Smooth muscle cell (in vitro differentiated cells): Measurements from ENCODE around the gene ZNF70. TPM values are rescaled to one million over a fixed set of nuclear protein-coding genes. Genes with fewer than 3 reads are reported as not detected.

Source experiments
- DNase-seq: peaks from one replicate; lab custom pipeline; 2025; ENCODE audit not compliant: unreplicated experiment; lab: John Stamatoyannopoulos, UW
- H2AFZ ChIP-seq: fragments of 200-600 bp; sonication (generic); 2 replicates; pipeline ENCODE4 v1.6.0; 2016; ENCODE audit warnings: antibody characterized with exemption, low read depth, mild to moderate bottlenecking
- H3F3A ChIP-seq: fragments of 200-600 bp; sonication (generic); 2 replicates; pipeline ENCODE4 v1.6.0; 2017; ENCODE audit warnings: antibody characterized with exemption, low read depth
- H3K27ac ChIP-seq: fragments of 200-600 bp; sonication (generic); 2 replicates; pipeline ENCODE4 v1.5.1; 2016; ENCODE audit warnings: low read depth, mild to moderate bottlenecking
- H3K27me3 ChIP-seq: fragments of 200-600 bp; sonication (generic); 2 replicates; pipeline ENCODE4 v1.6.1; 2016; ENCODE audit warnings: low read depth, mild to moderate bottlenecking
- H3K36me3 ChIP-seq: fragments of 200-600 bp; sonication (generic); 2 replicates; pipeline ENCODE4 v1.5.1; 2016; ENCODE audit warnings: low read depth
- H3K4me1 ChIP-seq: fragments of 200-600 bp; sonication (generic); 2 replicates; pipeline ENCODE4 v1.5.1; 2016; ENCODE audit warnings: low read depth
- H3K4me2 ChIP-seq: fragments of 200-600 bp; sonication (generic); 2 replicates; pipeline ENCODE4 v1.6.0; 2016; ENCODE audit warnings: mild to moderate bottlenecking
- H3K4me3 ChIP-seq: fragments of 200-600 bp; sonication (generic); 2 replicates; pipeline ENCODE4 v1.5.1; 2016; ENCODE audit warnings: mild to moderate bottlenecking
- H3K79me2 ChIP-seq: fragments of 200-600 bp; sonication (generic); 2 replicates; pipeline ENCODE4 v1.6.0; 2016; ENCODE audit warnings: low read depth, mild to moderate bottlenecking
- H3K9ac ChIP-seq: fragments of 200-600 bp; sonication (generic); 2 replicates; pipeline ENCODE4 v1.6.0; 2016; ENCODE audit warnings: low read depth
- H3K9me3 ChIP-seq: fragments of 200-600 bp; sonication (generic); replicated peaks from 2 replicates; pipeline ENCODE4 v1.5.1; 2016; ENCODE audit warnings: low read depth
- H4K20me1 ChIP-seq: fragments of 200-600 bp; sonication (generic); 2 replicates; pipeline ENCODE4 v1.6.0; 2016; ENCODE audit warnings: low read depth
- CTCF ChIP-seq: fragments of 200-600 bp; sonication (generic); IDR thresholded peaks from 2 replicates; pipeline ENCODE4 v1.5.1; 2017; ENCODE audit warnings: borderline replicate concordance, mild to moderate bottlenecking, antibody characterized with exemption; ENCODE audit not compliant: insufficient read depth, poor library complexity, severe bottlenecking
- WGBS: methylation state at CpG from one replicate; pipeline ENCODE4 v1.1.7; 2016; ENCODE audit warnings: low lambda C conversion rate; 5-methylcytosine and 5-hydroxymethylcytosine counted together
- polyA plus RNA-seq: library from polyadenylated mRNA; unstranded; fragments of >200 nt; fragmentation: Nextera tagmentation; extraction: Ambion mirVana; gene quantifications from 2 replicates; pipeline ENCODE4 v1.2.1, GENCODE V29; 2016
- total RNA-seq: library from RNA; depleted of rRNA; stranded (reverse); fragments of >200 nt; gene quantifications from 2 replicates; pipeline ENCODE4 v1.2.3, GENCODE V29; 2014

ZNF70 gene
- total and polyA plus RNA-seq, 2 experiments from 2014 or later: 2.4 to 6.9 TPM

- Histone ChIP-seq H2AFZ (no peak overlapping the region), H3K27me3 (no peaks in the 10 kb centered on the region), H3K27ac (no peak overlapping the region), H3K4me2 (no peak overlapping the region), H3K79me2 (peaks cover 55% of the 10 kb centered on the region), H3K9me3 (no peaks in the 10 kb centered on the region), H3F3A (no peaks in the 10 kb centered on the region), H3K4me3 (no peak overlapping the region), H3K4me1 (peaks cover 13% of the 10 kb centered on the region), H3K9ac (no peak overlapping the region), H3K36me3 (no peaks in the 10 kb centered on the region), H4K20me1 (peaks cover 69% of the 10 kb centered on the region)
- TF ChIP-seq CTCF: no peak
- no peak for DNase-seq
- WGBS: 81% methylated on average over 4 of the region's 4 CpGs
Observed at GRCh38 chr22:23789121-23789520, 38.2 kb upstream of the ZNF70 start.

- peaks cover 13% of the 10 kb centered on the region for H3K4me1 ChIP-seq
- no peaks in the 10 kb centered on the region for H3K9me3 ChIP-seq
- peaks cover 52% of the 10 kb centered on the region for H3K79me2 ChIP-seq
- H4K20me1 ChIP-seq: peaks cover 57% of the 10 kb centered on the region
- WGBS: 65% methylated on average over 3 of the region's 3 CpGs
- peak overlapping the region; percentile 97 for H3K4me3 ChIP-seq
- peak overlapping the region; percentile 100 for H3K9ac ChIP-seq
- H2AFZ ChIP-seq: no peak overlapping the region
- no peak overlapping the region for H3K27ac ChIP-seq
- no peak for TF ChIP-seq CTCF
- no peaks in the 10 kb centered on the region for H3K27me3 ChIP-seq
- no peaks in the 10 kb centered on the region for H3K36me3 ChIP-seq
- no peak for DNase-seq
- no peaks in the 10 kb centered on the region for H3F3A ChIP-seq
- H3K4me2 ChIP-seq: peak overlapping the region; percentile 85
Observed at GRCh38 chr22:23787910-23788309, 37.0 kb upstream of the ZNF70 start.

GRCh38 chr22:23787600-23787896 lies 36.6 kb upstream of the ZNF70 start:
- no peaks in the 10 kb centered on the region for H3F3A ChIP-seq
- H3K79me2 ChIP-seq: peaks cover 52% of the 10 kb centered on the region
- no peaks in the 10 kb centered on the region for H3K36me3 ChIP-seq
- no peak for TF ChIP-seq CTCF
- peaks cover 53% of the 10 kb centered on the region for H4K20me1 ChIP-seq
- H3K4me3 ChIP-seq: peak overlapping the region; percentile 97
- no peak for DNase-seq
- H3K4me2 ChIP-seq: peak overlapping the region; percentile 85
- H3K9ac ChIP-seq: peak overlapping the region; percentile 100
- no peaks in the 10 kb centered on the region for H3K9me3 ChIP-seq
- H3K27ac ChIP-seq: no peak overlapping the region
- 2% methylated on average over 5 of the region's 5 CpGs for WGBS
- no peaks in the 10 kb centered on the region for H3K27me3 ChIP-seq
- no peak overlapping the region for H2AFZ ChIP-seq
- peaks cover 13% of the 10 kb centered on the region for H3K4me1 ChIP-seq

GRCh38 chr22:23786752-23787599 lies 36.1 kb upstream of the ZNF70 start, which contains the start of gene SMARCB1:
Gene SMARCB1 (plus strand): TSS chr22:23786966. CDS start chr22:23787170, 204 bp downstream.
- peaks cover 13% of the 10 kb centered on the region for H3K4me1 ChIP-seq
- H3K79me2 ChIP-seq: peaks cover 47% of the 10 kb centered on the region
- no peaks in the 10 kb centered on the region for H3K36me3 ChIP-seq
- H4K20me1 ChIP-seq: peaks cover 47% of the 10 kb centered on the region
- peak within 1 kb of the TSS; percentile 93 for H2AFZ ChIP-seq
- H3K9me3 ChIP-seq: no peaks in the 10 kb centered on the region
- H3F3A ChIP-seq: no peaks in the 10 kb centered on the region
- DNase-seq: peak; percentile 78
- H3K9ac ChIP-seq: peak within 1 kb of the TSS; percentile 100
- H3K27me3 ChIP-seq: no peaks in the 10 kb centered on the region
- H3K4me2 ChIP-seq: peak within 1 kb of the TSS; percentile 85
- WGBS: 0% methylated on average over 67 of the region's 97 CpGs
- peak within 1 kb of the TSS; percentile 97 for H3K4me3 ChIP-seq
- H3K27ac ChIP-seq: peak within 1 kb of the TSS; percentile 98
- TF ChIP-seq CTCF: no peak
